Stomach (tissue), 9 donors: ENCODE results near the gene TMEM192. TPM values are rescaled to one million over a fixed set of nuclear protein-coding genes. Genes with fewer than 3 reads are reported as not detected.

Source experiments
- DNase-seq, 2 donors: peaks; one replicate each; pipeline versions ENCODE4 v3.0.0 to v3.0.0-alpha.2; 2013 to 2019
- H3K27ac ChIP-seq, 5 donors: fragments of 200-600 bp in 4 of 5; sonication (generic) in 4 of 5; one replicate each; pipeline ENCODE4 v1.5.1; 2013 to 2019; ENCODE audit warnings: mild to moderate bottlenecking in 1 of 5, moderate library complexity in 1 of 5
- H3K27me3 ChIP-seq, 3 donors: fragments of 200-600 bp; sonication (generic); one replicate each; pipeline ENCODE4 v1.5.1; 2017 to 2019; ENCODE audit warnings: mixed run types in 1 of 3
- H3K36me3 ChIP-seq, 4 donors: fragments of 200-600 bp; sonication (generic); 1 replicate in 3 of 4; 2 replicates in 1 of 4; pipeline ENCODE4 v1.5.1; 2016 to 2019
- H3K4me1 ChIP-seq, 4 donors: fragments of 200-600 bp; sonication (generic); one replicate each; pipeline ENCODE4 v1.5.1; 2016 to 2019
- H3K4me3 ChIP-seq, 4 donors: fragments of 200-600 bp; sonication (generic) in 3 of 4; one replicate each; pipeline ENCODE4 v1.5.1; 2016 to 2019; ENCODE audit warnings: mild to moderate bottlenecking in 1 of 4
- H3K9me3 ChIP-seq, 4 donors: fragments of 200-600 bp; sonication (generic); one replicate each; pipeline ENCODE4 v1.5.1; 2016 to 2019
- CTCF ChIP-seq, 7 experiments: fragments of 450-650 bp in 4 of 7; fragments of 200-600 bp in 3 of 7; sonication (generic) in 3 of 7; IDR thresholded peaks; one replicate each; pipeline ENCODE4 v1.5.1; 2016 to 2019; ENCODE audit warnings: antibody characterized with exemption in 7 of 7, control low read depth in 2 of 7, mild to moderate bottlenecking in 1 of 7
- EP300 ChIP-seq: sonication (generic); formaldehyde crosslinking; IDR thresholded peaks from one replicate; pipeline ENCODE4 v1.6.1; 2017; ENCODE audit warnings: antibody characterized with exemption
- POLR2A ChIP-seq, 4 donors: fragments of 450-650 bp; IDR thresholded peaks; one replicate each; pipeline ENCODE4 v1.6.1; 2016; ENCODE audit warnings: antibody characterized with exemption in 4 of 4, control low read depth in 2 of 4, mild to moderate bottlenecking in 1 of 4, moderate library complexity in 1 of 4
- POLR2AphosphoS5 ChIP-seq, 3 donors: sonication (generic); formaldehyde crosslinking; IDR thresholded peaks; one replicate each; pipeline ENCODE4 v1.6.1; 2016; ENCODE audit warnings: antibody characterized with exemption in 3 of 3
- WGBS, 5 donors: extraction: QIAGEN DNeasy Blood & Tissue Kit in 3 of 5; methylation state at CpG; one replicate each; pipeline versions ENCODE4 v1.1.5 to v1.1.7; 2013 to 2018; 5-methylcytosine and 5-hydroxymethylcytosine counted together
- intact Hi-C: fragments of 100-400 bp; cut with DNase I; formaldehyde crosslinking; loops from one replicate; pipeline ENCODE4 v1.15.1; 2023; ENCODE audit warnings: low total_unique reads
- polyA plus RNA-seq, 3 donors: library from polyadenylated mRNA; stranded (reverse); fragments of 200-250 nt; gene quantifications; one replicate each; pipeline ENCODE4 v1.2.3, GENCODE V29; 2013
- total RNA-seq, 5 donors: library from RNA; depleted of rRNA; stranded (reverse); fragments of >200 nt; gene quantifications; one replicate each; pipeline versions ENCODE4 v1.1.0 to v1.2.3, GENCODE V29; 2014 to 2016
- donor health status: healthy with polysubstance abuse.
- donor health status: Bipolar disorder and iron deficiency.
- donor health status: healthy.

The TMEM192 gene
- total and polyA plus RNA-seq, 8 donors: 2.3 to 44.5 (median 11.4) TPM

GRCh38 chr4:165152527-165152926 is 39.9 kb upstream of the TMEM192 start:
- no peaks in the 10 kb centered on the region for H3K36me3 ChIP-seq
- H3K27ac ChIP-seq: no peak overlapping the region
- no peaks in the 10 kb centered on the region for H3K4me1 ChIP-seq
- TF ChIP-seq POLR2A (IDR thresholded peaks at IDR 0.05): no peak
- no peak for TF ChIP-seq EP300
- no peak for TF ChIP-seq CTCF (IDR thresholded peaks at IDR 0.05)
- no peak for TF ChIP-seq POLR2AphosphoS5 (IDR thresholded peaks at IDR 0.05)
- peaks cover 0 to 7% (median 2%) of the 10 kb centered on the region in 4 donors for H3K9me3 ChIP-seq
- no peak overlapping the region for H3K4me3 ChIP-seq
- peak in 1 of 2 donors; percentile 85 for DNase-seq
- intact Hi-C loops: no loop called here
- H3K27me3 ChIP-seq: no peaks in the 10 kb centered on the region
- 45 to 69% (median 54%) methylated on average over 4 of the region's 4 CpGs for whole genome bisulfite sequencing, 5 donors

- no peaks in the 10 kb centered on the region for H3K36me3 ChIP-seq
- H3K4me1 ChIP-seq: no peaks in the 10 kb centered on the region
- H3K4me3 ChIP-seq: no peak overlapping the region
- no peaks in the 10 kb centered on the region for H3K9me3 ChIP-seq
- DNase-seq: no peak
- intact Hi-C loops: no loop called here
- TF ChIP-seq CTCF (IDR thresholded peaks at IDR 0.05) (no peak), EP300 (no peak), POLR2A (IDR thresholded peaks at IDR 0.05) (no peak), POLR2AphosphoS5 (IDR thresholded peaks at IDR 0.05) (no peak)
- no peaks in the 10 kb centered on the region for H3K27me3 ChIP-seq
- H3K27ac ChIP-seq: no peak overlapping the region
Observed at GRCh38 chr4:165151734-165152133, 39.1 kb upstream of the TMEM192 start.

- H3K4me3 ChIP-seq: no peak overlapping the region
- intact Hi-C loops: no loop called here
- no peaks in the 10 kb centered on the region for H3K27me3 ChIP-seq
- no peaks in the 10 kb centered on the region for H3K4me1 ChIP-seq
- H3K9me3 ChIP-seq: no peaks in the 10 kb centered on the region
- no peaks in the 10 kb centered on the region for H3K36me3 ChIP-seq
- no peak overlapping the region for H3K27ac ChIP-seq
- 38 to 55% (median 43%) methylated on average over 3 of the region's 3 CpGs for WGBS, 5 donors
- TF ChIP-seq EP300: no peak
- no peak for TF ChIP-seq POLR2A (IDR thresholded peaks at IDR 0.05)
- no peak for TF ChIP-seq CTCF (IDR thresholded peaks at IDR 0.05)
- no peak for TF ChIP-seq POLR2AphosphoS5 (IDR thresholded peaks at IDR 0.05)
- DNase-seq: no peak
Observed at GRCh38 chr4:165150545-165150944, 37.9 kb upstream of the TMEM192 start.

- 88 to 96% (median 91%) methylated on average over 3 of the region's 3 CpGs for WGBS, 5 donors
- Histone ChIP-seq H3K9me3 (peaks cover 0 to 4% (median 0%) of the 10 kb centered on the region in 4 donors), H3K36me3 (no peaks in the 10 kb centered on the region), H3K27me3 (no peaks in the 10 kb centered on the region), H3K4me1 (no peaks in the 10 kb centered on the region), H3K4me3 (no peak overlapping the region), H3K27ac (no peak overlapping the region)
- TF ChIP-seq EP300 (no peak), CTCF (IDR thresholded peaks at IDR 0.05) (no peak), POLR2A (IDR thresholded peaks at IDR 0.05) (no peak), POLR2AphosphoS5 (IDR thresholded peaks at IDR 0.05) (no peak)
- intact Hi-C loops: no loop called here
- DNase-seq: no peak
Observed at GRCh38 chr4:165138843-165139242, 26.2 kb upstream of the TMEM192 start.
